Brain microvascular endothelial cell (primary cell): ENCODE results near the gene NME5.
"Not testable (repeated sequence)": the region's sequence is repeated elsewhere in the genome, so short reads cannot be mapped to it uniquely, and the experiment has no call there.

Experiments
- DNase-seq: peaks from one replicate; pipeline ENCODE4 v3.0.0-alpha.2; 2020
- H3K27ac ChIP-seq: fragments of 250-450 bp; sonication (Bioruptor Pico); 2 replicates; pipeline ENCODE4 v1.5.1; 2020; ENCODE audit warnings: mild to moderate bottlenecking, moderate library complexity
- H3K27me3 ChIP-seq: fragments of 250-450 bp; sonication (Bioruptor Pico); replicated peaks from 2 replicates; pipeline ENCODE4 v1.5.1; 2020; ENCODE audit warnings: mild to moderate bottlenecking
- H3K36me3 ChIP-seq: fragments of 250-450 bp; sonication (Bioruptor Pico); replicated peaks from 2 replicates; pipeline ENCODE4 v1.5.1; 2020; ENCODE audit warnings: mild to moderate bottlenecking
- H3K4me3 ChIP-seq: 2 replicates; pipeline ENCODE4 v1.5.1; 2011; ENCODE audit warnings: low read depth, mild to moderate bottlenecking, control low read depth, low read length, moderate library complexity
- in situ Hi-C: cut with HindIII; loops from 2 replicates; pipeline ENCODE4 v1.10.0; 2017; ENCODE audit warnings: low sequenced_read_pairs, low pct_ligation_motif_present
- TF ChIP-seq, protein P1 (sequence below): IDR thresholded peaks from 2 replicates; pipeline ENCODE4 v1.5.1; 2011; ENCODE audit warnings: low read depth, mild to moderate bottlenecking, moderate library complexity, low read length, control low read depth, inconsistent platforms; ENCODE audit errors: missing control alignments

NME5 gene

DNA sequence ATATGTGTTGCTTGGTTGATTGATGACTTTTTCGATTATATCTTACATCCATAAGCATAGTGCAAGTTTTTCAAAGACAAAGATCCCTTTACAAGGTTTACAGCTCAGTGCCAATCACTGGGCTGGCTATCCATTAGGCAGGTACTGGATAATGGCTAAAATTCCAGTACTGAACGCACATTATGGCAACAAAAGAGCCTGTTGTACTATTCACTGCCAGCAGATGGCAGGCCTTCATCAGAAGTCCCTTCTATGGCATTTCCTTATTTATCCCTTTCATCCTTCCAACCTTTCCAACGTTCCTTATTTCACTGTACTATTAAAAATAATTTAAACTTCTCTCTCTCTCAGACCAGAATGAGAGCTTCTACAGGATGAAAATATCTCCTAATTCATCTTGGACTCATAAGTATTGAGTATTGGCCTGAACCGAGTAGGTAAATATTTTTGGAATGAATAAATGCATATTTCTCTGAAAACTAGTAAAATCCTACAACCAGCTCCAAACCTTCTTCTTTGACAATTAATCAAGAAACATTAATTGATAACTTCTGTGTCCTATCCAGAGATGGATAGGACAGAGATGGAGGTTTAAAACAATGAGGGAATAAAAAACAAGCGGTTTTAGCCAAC lies 62.0 kb downstream of the NME5 start:
- peak; percentile 74 for DNase-seq
- Histone ChIP-seq H3K4me3 (no peak overlapping the region), H3K27me3 (no peaks in the 10 kb centered on the region), H3K36me3 (no peaks in the 10 kb centered on the region), H3K27ac (no peak overlapping the region)
- TF ChIP-seq, protein P1, sequence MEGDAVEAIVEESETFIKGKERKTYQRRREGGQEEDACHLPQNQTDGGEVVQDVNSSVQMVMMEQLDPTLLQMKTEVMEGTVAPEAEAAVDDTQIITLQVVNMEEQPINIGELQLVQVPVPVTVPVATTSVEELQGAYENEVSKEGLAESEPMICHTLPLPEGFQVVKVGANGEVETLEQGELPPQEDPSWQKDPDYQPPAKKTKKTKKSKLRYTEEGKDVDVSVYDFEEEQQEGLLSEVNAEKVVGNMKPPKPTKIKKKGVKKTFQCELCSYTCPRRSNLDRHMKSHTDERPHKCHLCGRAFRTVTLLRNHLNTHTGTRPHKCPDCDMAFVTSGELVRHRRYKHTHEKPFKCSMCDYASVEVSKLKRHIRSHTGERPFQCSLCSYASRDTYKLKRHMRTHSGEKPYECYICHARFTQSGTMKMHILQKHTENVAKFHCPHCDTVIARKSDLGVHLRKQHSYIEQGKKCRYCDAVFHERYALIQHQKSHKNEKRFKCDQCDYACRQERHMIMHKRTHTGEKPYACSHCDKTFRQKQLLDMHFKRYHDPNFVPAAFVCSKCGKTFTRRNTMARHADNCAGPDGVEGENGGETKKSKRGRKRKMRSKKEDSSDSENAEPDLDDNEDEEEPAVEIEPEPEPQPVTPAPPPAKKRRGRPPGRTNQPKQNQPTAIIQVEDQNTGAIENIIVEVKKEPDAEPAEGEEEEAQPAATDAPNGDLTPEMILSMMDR = peak; percentile 88
- in situ Hi-C loops = no loop called here

DNA sequence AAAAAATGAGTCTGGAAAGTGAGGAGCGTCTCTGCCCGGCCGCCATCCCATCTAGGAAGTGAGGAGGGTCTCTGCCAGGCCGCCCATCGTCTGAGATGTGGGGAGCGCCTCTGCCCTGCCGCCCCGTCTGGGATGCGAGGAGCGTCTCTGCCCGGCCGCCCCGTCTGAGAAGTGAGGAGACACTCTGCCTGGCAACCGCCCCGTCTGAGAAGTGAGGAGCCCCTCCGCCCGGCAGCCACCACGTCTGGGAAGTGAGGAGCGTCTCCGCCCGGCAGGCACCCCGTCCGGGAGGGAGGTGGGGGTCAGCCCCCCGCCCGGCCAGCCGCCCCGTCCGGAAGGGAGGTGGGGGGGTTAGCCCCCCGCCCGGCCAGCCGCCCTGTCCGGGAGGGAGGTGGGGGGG lies 69.2 kb downstream of the NME5 start:
- DNase-seq, H3K27ac ChIP-seq, H3K27me3 ChIP-seq, H3K4me3 ChIP-seq, H3K36me3 ChIP-seq, in situ Hi-C loops: not testable (repeated sequence)

DNA sequence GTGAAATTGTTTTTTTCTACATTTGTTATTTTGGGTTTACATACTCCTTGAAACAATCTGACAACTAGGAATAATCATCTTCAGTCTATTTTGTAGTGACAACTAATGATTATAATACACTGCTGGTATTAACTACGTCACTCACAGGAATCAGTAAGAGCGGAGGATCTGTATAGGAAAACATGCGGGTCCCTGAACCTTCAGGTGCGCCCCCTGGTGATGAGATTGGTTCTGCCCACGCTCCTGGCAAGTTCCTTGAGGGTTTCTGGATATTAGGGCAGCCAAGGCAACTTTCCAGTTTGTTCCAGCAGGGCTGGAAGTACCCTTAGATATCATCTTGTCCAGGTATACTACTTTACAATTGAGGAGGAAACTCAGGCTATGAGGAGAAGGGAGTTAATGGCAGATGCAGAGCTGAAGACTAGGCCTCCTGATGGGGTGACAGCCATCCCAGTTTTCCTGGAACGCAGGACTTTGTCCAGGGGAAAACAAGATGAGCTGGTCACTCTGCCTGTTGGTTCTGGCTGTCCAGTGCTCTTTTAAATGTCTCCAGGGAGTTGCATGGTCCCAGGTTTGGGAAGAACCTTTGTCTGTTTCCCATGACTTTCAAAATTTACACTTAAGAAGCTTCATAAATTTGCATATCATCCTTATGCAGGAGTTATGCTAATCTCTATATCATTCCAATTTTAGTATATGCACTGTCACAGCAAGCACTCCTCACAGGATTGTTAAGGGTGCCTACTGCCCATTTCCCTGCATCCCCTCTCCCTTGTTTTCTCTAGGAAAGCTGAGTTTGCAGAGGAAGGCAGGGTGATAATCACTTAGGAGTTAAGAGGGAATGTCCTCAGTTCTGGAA lies 70.3 kb downstream of the NME5 start:
- no peaks in the 10 kb centered on the region for H3K36me3 ChIP-seq
- DNase-seq = peak; percentile 79
- H3K4me3 ChIP-seq = no peak overlapping the region
- TF ChIP-seq, protein P1 = peak; percentile 92
- H3K27me3 ChIP-seq = no peaks in the 10 kb centered on the region
- H3K27ac ChIP-seq = no peak overlapping the region
- in situ Hi-C loops = no loop called here

DNA sequence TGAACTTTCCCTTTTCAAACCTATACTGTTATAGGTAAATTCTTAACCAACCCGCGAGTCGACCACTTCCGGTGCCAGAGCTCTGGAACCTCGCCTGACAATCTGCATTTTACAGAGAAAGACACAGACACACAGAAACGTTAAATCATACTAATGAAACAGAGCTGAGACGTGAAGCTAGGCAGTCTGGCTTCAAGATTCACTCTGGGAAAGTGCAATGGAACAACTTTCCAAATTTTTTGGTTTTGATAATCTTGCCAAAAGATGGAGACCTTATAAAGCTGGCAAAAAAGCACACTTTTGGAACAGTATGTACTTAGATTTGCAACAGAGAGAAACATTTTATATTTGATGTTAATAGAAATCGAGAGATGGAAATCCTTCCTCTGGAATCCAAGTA lies 71.3 kb downstream of the NME5 start:
- no peak for DNase-seq
- Histone ChIP-seq H3K27ac (no peak overlapping the region), H3K4me3 (no peak overlapping the region), H3K36me3 (no peaks in the 10 kb centered on the region), H3K27me3 (no peaks in the 10 kb centered on the region)
- in situ Hi-C loops = no loop called here
- TF ChIP-seq, protein P1 = no peak
